Fibroblast of the aortic adventitia (primary cell): ENCODE results near the gene HDC. TPM values are rescaled to one million over a fixed set of nuclear protein-coding genes. Genes with fewer than 3 reads are reported as not detected.

Experiments used
- DNase-seq: peaks from one replicate; pipeline ENCODE4 v3.0.0-alpha.2; 2010; ENCODE audit warnings: low read depth
- H3K4me3 ChIP-seq: 2 replicates; pipeline ENCODE4 v1.5.1; 2011; ENCODE audit warnings: low read depth, mild to moderate bottlenecking, control low read depth, low read length, moderate library complexity
- total RNA-seq: library from RNA; depleted of rRNA; stranded (reverse); fragments of >200 nt; gene quantifications from 2 replicates; pipeline ENCODE4 v1.2.3, GENCODE V29; 2012; ENCODE audit warnings: low replicate concordance
- TF ChIP-seq, protein P1 (sequence below): IDR thresholded peaks from 2 replicates; pipeline ENCODE4 v1.5.1; 2011; ENCODE audit warnings: mild to moderate bottlenecking, low read length, control low read depth, inconsistent platforms; ENCODE audit not compliant: insufficient read depth

The HDC gene
- total RNA-seq, 1 donor = not detected

DNA sequence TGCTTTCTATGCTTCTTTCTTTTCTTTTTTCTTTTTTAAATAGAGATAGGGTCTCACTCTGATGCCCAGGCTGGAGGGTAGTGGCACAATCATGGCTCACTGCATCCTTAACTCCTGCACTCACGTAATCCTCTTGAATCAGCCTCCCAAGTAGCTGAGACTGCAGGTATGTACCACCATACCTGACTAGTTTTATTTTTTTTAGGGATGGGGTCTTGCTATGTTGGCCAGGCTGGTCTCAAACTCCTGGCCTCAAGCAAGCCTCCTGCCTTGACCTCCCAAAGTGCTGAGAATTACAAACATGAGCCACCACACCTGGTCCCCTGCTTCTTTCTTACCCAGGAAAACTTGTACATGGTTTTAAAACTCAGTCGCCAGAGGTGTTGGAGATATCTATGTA, 24.2 kb upstream of the HDC start:
- H3K4me3 ChIP-seq = no peak overlapping the region
- TF ChIP-seq, protein P1, sequence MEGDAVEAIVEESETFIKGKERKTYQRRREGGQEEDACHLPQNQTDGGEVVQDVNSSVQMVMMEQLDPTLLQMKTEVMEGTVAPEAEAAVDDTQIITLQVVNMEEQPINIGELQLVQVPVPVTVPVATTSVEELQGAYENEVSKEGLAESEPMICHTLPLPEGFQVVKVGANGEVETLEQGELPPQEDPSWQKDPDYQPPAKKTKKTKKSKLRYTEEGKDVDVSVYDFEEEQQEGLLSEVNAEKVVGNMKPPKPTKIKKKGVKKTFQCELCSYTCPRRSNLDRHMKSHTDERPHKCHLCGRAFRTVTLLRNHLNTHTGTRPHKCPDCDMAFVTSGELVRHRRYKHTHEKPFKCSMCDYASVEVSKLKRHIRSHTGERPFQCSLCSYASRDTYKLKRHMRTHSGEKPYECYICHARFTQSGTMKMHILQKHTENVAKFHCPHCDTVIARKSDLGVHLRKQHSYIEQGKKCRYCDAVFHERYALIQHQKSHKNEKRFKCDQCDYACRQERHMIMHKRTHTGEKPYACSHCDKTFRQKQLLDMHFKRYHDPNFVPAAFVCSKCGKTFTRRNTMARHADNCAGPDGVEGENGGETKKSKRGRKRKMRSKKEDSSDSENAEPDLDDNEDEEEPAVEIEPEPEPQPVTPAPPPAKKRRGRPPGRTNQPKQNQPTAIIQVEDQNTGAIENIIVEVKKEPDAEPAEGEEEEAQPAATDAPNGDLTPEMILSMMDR = no peak
- DNase-seq = no peak

DNA sequence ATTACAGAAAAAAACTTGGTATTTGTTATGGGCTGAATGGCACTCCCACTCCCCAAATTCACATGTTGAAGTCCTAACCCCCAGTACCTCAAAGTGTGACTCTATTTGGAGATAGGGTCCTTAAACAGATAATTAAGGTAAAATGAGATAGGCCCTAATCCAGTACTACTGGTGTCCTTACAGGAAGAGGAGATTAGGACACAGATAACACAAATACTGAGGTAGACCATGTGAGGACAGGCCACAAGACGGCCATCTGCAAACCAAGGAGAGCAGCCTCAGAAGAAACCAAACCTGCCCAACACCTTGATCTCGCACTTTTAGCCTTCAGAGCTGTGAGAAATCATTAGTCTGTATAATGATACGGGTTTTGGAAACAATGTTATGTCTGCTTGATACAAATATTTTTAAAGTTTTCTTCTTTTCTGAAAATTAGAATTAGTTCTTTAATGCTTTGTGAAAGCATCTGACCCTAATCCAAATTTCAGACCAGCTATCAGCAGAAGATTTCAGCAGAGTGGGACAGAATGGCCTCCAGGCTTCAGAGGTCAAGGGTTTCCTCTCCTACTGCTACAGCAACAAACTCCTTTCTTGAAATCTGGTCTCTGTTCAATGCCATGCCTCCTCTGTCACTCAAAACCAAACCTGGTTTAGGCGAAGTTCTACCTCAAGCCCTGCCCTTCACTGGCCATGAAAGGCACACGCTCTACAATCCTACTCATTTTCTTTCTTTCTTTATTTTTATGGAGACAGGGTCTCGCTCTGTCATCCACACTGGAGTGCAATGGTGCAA, 22.0 kb upstream of the HDC start:
- H3K4me3 ChIP-seq = no peak overlapping the region
- TF ChIP-seq, protein P1 = no peak
- DNase-seq = no peak

DNA sequence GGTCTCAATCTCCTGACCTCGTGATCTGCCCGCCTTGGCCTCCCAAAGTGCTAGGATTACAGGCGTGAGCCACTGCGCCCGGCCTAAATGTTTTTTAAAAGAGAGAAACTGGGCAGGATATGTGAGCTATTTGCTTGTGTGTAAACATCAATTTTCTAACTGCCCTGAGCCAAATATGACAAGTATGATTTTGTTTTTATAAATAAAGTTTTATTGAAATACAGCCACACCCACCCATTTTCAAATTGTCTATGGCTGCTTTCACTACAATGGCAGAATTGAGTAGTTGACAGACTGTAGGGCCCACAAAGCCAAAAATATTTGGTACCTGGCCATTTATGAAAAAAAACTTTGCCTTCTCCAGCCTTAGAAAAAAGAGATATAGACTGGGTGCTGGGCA, 15.9 kb upstream of the HDC start:
- TF ChIP-seq, protein P1 = no peak
- no peak for DNase-seq
- H3K4me3 ChIP-seq = no peak overlapping the region

DNA sequence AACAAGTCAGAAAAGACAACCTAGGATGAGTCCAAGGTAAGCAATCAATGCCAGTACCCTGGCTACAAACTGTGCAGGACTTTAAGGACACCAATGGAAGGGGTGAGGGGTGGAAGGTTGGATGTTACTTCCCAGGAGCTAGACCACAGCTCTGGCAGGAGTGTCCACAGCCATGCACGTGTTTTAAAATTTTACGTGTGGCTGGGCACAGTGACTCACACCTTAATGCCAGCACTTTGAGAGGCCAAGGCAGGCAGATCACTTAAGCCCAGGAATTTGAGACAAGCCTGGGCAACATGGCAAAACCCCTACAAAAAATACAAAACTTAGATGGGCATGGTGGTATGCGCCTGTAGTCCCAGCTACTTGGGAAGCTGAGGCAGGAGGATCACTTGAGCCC, 14.7 kb upstream of the HDC start:
- TF ChIP-seq, protein P1 = no peak
- DNase-seq = no peak
- H3K4me3 ChIP-seq = no peak overlapping the region

DNA sequence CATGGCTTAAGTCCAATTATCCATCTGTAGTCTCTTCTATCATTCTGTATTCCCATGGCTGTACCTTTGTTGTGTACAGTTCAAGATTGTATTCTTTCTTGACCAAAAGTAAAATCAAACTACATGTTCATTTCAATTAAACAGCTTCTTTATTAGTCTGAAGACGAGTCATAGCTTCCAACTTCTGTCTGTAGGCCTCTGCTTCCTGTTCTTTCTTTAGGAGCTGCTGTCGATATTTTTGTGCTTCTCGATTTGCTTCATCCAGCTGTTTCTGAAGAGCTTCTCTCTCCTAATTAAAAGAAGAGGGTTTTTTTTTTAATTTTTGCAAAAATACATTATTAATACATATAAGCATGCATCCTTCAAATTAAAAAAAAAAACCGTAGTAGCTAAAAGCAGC, 13.0 kb upstream of the HDC start:
- TF ChIP-seq, protein P1 = no peak
- no peak for DNase-seq
- no peak overlapping the region for H3K4me3 ChIP-seq

DNA sequence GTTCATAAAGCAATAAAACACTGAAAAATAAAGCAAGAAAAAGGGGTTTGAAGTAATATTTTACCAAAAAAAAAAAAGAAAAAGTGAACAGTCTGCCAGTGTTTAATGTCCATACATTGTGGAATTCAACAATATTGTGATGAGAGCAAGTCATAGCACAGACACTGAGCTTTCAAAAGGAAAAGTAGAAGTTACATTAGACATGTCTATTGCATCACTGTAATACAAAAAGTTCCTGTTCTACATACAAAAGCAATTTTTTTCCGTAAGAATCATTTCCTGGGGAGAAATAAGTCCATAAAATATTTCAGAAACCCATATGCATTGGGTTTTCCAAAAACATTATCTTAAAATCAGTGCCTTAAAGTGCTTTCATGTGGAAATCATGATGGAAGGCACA, 11.8 kb upstream of the HDC start:
- TF ChIP-seq, protein P1 = no peak
- no peak for DNase-seq
- H3K4me3 ChIP-seq = no peak overlapping the region

DNA sequence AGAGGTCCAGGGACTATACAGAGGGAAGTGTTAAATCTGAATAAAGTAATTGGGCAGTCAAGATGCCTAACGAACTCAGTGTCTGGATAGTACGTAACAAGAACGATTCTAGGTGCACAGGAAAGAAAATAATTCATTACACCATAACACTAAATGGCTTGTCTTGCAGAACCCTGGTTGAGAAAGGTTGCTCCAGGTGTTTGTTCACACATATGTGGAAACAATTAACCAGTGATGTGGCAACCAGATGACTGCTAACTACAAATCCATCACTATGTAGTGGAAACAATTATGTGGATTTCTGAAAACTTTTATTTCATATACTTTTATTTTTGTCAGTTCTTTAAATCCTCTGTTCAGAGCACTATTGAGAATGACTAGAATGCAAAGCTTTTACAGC, 10.4 kb upstream of the HDC start:
- TF ChIP-seq, protein P1 = no peak
- DNase-seq = no peak
- H3K4me3 ChIP-seq = no peak overlapping the region
